Muscle of leg (tissue), 11 donors: ENCODE results near the gene UST. TPM values are rescaled to one million over a fixed set of nuclear protein-coding genes. Genes with fewer than 3 reads are reported as not detected.
A peak's percentile ranks its signal among the peaks of the same experiment; 100 is the strongest.
"Not testable (repeated sequence)": the region's sequence is repeated elsewhere in the genome, so short reads cannot be mapped to it uniquely, and the experiment has no call there.

Source experiments
- DNase-seq: peaks from one replicate; pipeline ENCODE4 v3.0.0; 2013
- H3K27ac ChIP-seq: one replicate; pipeline ENCODE4 v1.5.1; 2013; ENCODE audit warnings: mild to moderate bottlenecking, low read length, control low read depth
- H3K27me3 ChIP-seq: one replicate; pipeline ENCODE4 v1.6.1; 2013; ENCODE audit warnings: low read length; ENCODE audit not compliant: control insufficient read depth, insufficient read depth
- H3K36me3 ChIP-seq: one replicate; pipeline ENCODE4 v1.6.1; 2013; ENCODE audit warnings: low read length; ENCODE audit not compliant: control insufficient read depth, insufficient read depth
- H3K4me1 ChIP-seq: one replicate; pipeline ENCODE4 v1.6.1; 2013; ENCODE audit warnings: low read length; ENCODE audit not compliant: control insufficient read depth, insufficient read depth
- H3K4me3 ChIP-seq: one replicate; pipeline ENCODE4 v1.5.1; 2013; ENCODE audit warnings: low read length, control low read depth
- H3K9me3 ChIP-seq: replicated peaks from 2 replicates; pipeline ENCODE4 v1.6.1; 2013; ENCODE audit warnings: low read depth, low read length; ENCODE audit not compliant: control insufficient read depth
- WGBS: methylation state at CpG from one replicate; pipeline ENCODE4 v1.1.5; 2013; ENCODE audit warnings: missing lambda C conversion rate; ENCODE audit not compliant: insufficient coverage; 5-methylcytosine and 5-hydroxymethylcytosine counted together
- polyA plus RNA-seq, 8 donors: library from polyadenylated mRNA; unstranded; fragments of 120-200 nt; gene quantifications; one replicate each; pipeline versions ENCODE4 v1.2.1 to v1.2.3, GENCODE V29; 2013; ENCODE audit warnings: inconsistent platforms in 1 of 8, low replicate concordance in 1 of 8; ENCODE audit not compliant: insufficient read length in 8 of 8, insufficient read depth in 1 of 8
- total RNA-seq: library from RNA; stranded (reverse); fragments of 120-200 nt; gene quantifications from one replicate; pipeline ENCODE4 v1.2.4, GENCODE V29; 2013

The UST gene
- total and polyA plus RNA-seq, 9 donors, result 5.0 to 15.6 (median 9.3) TPM

GRCh38 chr6:148974351-148974750, 227.5 kb downstream of the UST start:
- Histone ChIP-seq H3K9me3 (no peaks in the 10 kb centered on the region), H3K27me3 (no peaks in the 10 kb centered on the region), H3K4me3 (no peak overlapping the region), H3K27ac (no peak overlapping the region), H3K4me1 (peaks cover 31% of the 10 kb centered on the region), H3K36me3 (no peaks in the 10 kb centered on the region)
- WGBS, result 60% methylated on average over 1 of the region's 4 CpGs
- DNase-seq, result peak; percentile 43

- H3K4me1 ChIP-seq, H3K4me3 ChIP-seq, DNase-seq, H3K36me3 ChIP-seq, H3K9me3 ChIP-seq, H3K27ac ChIP-seq, H3K27me3 ChIP-seq: not testable (repeated sequence)
- WGBS, result no CpG with 5 or more reads among the region's 3 CpGs
Observed at GRCh38 chr6:148978298-148978697, 231.5 kb downstream of the UST start.

GRCh38 chr6:148979014-148979901, 232.4 kb downstream of the UST start:
- no CpG with 5 or more reads among the region's 7 CpGs for WGBS
- Histone ChIP-seq H3K4me3 (no peak overlapping the region), H3K9me3 (no peaks in the 10 kb centered on the region), H3K36me3 (no peaks in the 10 kb centered on the region), H3K27ac (no peak overlapping the region), H3K4me1 (no peaks in the 10 kb centered on the region), H3K27me3 (no peaks in the 10 kb centered on the region)
- no peak for DNase-seq

GRCh38 chr6:148980234-148980633, 233.4 kb downstream of the UST start:
- no peak for DNase-seq
- Histone ChIP-seq H3K27me3 (no peaks in the 10 kb centered on the region), H3K4me1 (no peaks in the 10 kb centered on the region), H3K27ac (no peak overlapping the region), H3K9me3 (no peaks in the 10 kb centered on the region), H3K36me3 (no peaks in the 10 kb centered on the region), H3K4me3 (no peak overlapping the region)
- 40% methylated on average over 3 of the region's 3 CpGs for WGBS

- no CpG with 5 or more reads among the region's 3 CpGs for WGBS
- no peak overlapping the region for H3K27ac ChIP-seq
- no peaks in the 10 kb centered on the region for H3K36me3 ChIP-seq
- H3K9me3 ChIP-seq, result no peaks in the 10 kb centered on the region
- no peaks in the 10 kb centered on the region for H3K27me3 ChIP-seq
- no peaks in the 10 kb centered on the region for H3K4me1 ChIP-seq
- DNase-seq, result no peak
- H3K4me3 ChIP-seq, result no peak overlapping the region
Observed at GRCh38 chr6:148981515-148981914, 234.7 kb downstream of the UST start.

- H3K27ac ChIP-seq, result no peak overlapping the region
- H3K4me1 ChIP-seq, result no peaks in the 10 kb centered on the region
- no peak for DNase-seq
- no peak overlapping the region for H3K4me3 ChIP-seq
- H3K9me3 ChIP-seq, result no peaks in the 10 kb centered on the region
- 88% methylated on average over 3 of the region's 9 CpGs for WGBS
- H3K27me3 ChIP-seq, result no peaks in the 10 kb centered on the region
- no peaks in the 10 kb centered on the region for H3K36me3 ChIP-seq
Observed at GRCh38 chr6:148983101-148983761, 236.4 kb downstream of the UST start.

- no peak overlapping the region for H3K27ac ChIP-seq
- H3K9me3 ChIP-seq, result no peaks in the 10 kb centered on the region
- H3K36me3 ChIP-seq, result no peaks in the 10 kb centered on the region
- peak; percentile 42 for DNase-seq
- no CpG with 5 or more reads among the region's 2 CpGs for WGBS
- H3K27me3 ChIP-seq, result no peaks in the 10 kb centered on the region
- H3K4me1 ChIP-seq, result peaks cover 2% of the 10 kb centered on the region
- no peak overlapping the region for H3K4me3 ChIP-seq
Observed at GRCh38 chr6:148983966-148984365, 237.1 kb downstream of the UST start.

- no peak for DNase-seq
- WGBS, result 93% methylated on average over 1 of the region's 4 CpGs
Observed at GRCh38 chr6:148984531-148985056, 237.8 kb downstream of the UST start.

GRCh38 chr6:148985499-148985898, 238.7 kb downstream of the UST start:
- Histone ChIP-seq H3K9me3 (no peaks in the 10 kb centered on the region), H3K27me3 (no peaks in the 10 kb centered on the region), H3K4me3 (no peak overlapping the region), H3K36me3 (no peaks in the 10 kb centered on the region), H3K4me1 (peaks cover 2% of the 10 kb centered on the region), H3K27ac (no peak overlapping the region)
- DNase-seq, result no peak
- WGBS, result 100% methylated on average over 1 of the region's 4 CpGs

More at GRCh38 chr6:148984531-148985056, 237.8 kb downstream of the UST start:
- Histone ChIP-seq H3K36me3 (no peaks in the 10 kb centered on the region), H3K9me3 (no peaks in the 10 kb centered on the region), H3K27me3 (no peaks in the 10 kb centered on the region), H3K27ac (no peak overlapping the region), H3K4me3 (no peak overlapping the region), H3K4me1 (peaks cover 2% of the 10 kb centered on the region)

- no peak for DNase-seq
- Histone ChIP-seq H3K4me1 (peaks cover 2% of the 10 kb centered on the region), H3K27ac (no peak overlapping the region), H3K27me3 (no peaks in the 10 kb centered on the region), H3K36me3 (no peaks in the 10 kb centered on the region), H3K4me3 (no peak overlapping the region), H3K9me3 (no peaks in the 10 kb centered on the region)
- WGBS, result 90% methylated on average over 1 of the region's 3 CpGs
Observed at GRCh38 chr6:148986608-148987007, 239.8 kb downstream of the UST start.
